BLaER1 (cell line): ENCODE measurements around the gene SBNO2.

Source experiments
- H3K27ac ChIP-seq: shearing (Covaris generic); formaldehyde crosslinking; 2 replicates; pipeline ENCODE4 v1.8.1; 2022
- H3K27me3 ChIP-seq: shearing (Covaris generic); formaldehyde crosslinking; 2 replicates; pipeline ENCODE4 v1.8.1; 2022
- H3K36me3 ChIP-seq: shearing (Covaris generic); formaldehyde crosslinking; 2 replicates; pipeline ENCODE4 v1.8.1; 2022
- H3K4me1 ChIP-seq: shearing (Covaris generic); formaldehyde crosslinking; 2 replicates; pipeline ENCODE4 v1.8.1; 2022
- H3K4me2 ChIP-seq: shearing (Covaris generic); formaldehyde crosslinking; 2 replicates; pipeline ENCODE4 v1.8.1; 2022
- H3K4me3 ChIP-seq: shearing (Covaris generic); formaldehyde crosslinking; 2 replicates; pipeline ENCODE4 v1.8.1; 2022
- H3K9ac ChIP-seq: shearing (Covaris generic); formaldehyde crosslinking; 2 replicates; pipeline ENCODE4 v1.8.1; 2022
- H3K9me3 ChIP-seq: shearing (Covaris generic); formaldehyde crosslinking; 2 replicates; pipeline ENCODE4 v1.8.1; 2022
- H4K20me1 ChIP-seq: shearing (Covaris generic); formaldehyde crosslinking; 2 replicates; pipeline ENCODE4 v1.8.1; 2022
- Cebpa-rat ChIP-seq: shearing (Covaris generic); IDR thresholded peaks from 2 replicates; pipeline ENCODE4 v1.8.1; 2022

SBNO2 gene

DNA sequence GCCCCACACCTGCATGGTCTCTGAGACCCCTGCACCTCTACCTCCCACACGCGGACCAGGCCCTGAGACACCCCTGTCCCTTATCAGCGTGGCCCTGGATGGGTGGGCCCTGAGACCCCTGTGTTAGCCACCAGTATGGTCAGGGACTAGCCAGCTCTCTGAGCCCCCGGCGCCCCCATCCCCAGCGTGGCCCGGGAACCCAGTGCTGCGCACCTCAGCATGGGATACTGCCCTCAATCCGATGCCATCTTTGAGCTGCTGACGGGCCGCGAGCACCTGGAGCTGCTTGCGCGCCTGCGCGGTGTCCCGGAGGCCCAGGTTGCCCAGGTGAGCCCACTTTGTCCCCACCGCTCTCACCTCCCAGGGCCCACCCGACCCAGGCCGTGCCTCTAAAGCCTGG lies 112.1 kb downstream of the SBNO2 start:
- Histone ChIP-seq H3K9ac (no peak overlapping the region), H3K4me3 (no peak overlapping the region), H3K4me1 (peaks cover 55% of the 10 kb centered on the region), H3K27ac (no peak overlapping the region), H4K20me1 (no peaks in the 10 kb centered on the region), H3K4me2 (no peak overlapping the region), H3K9me3 (no peaks in the 10 kb centered on the region), H3K27me3 (no peaks in the 10 kb centered on the region), H3K36me3 (no peaks in the 10 kb centered on the region)
- TF ChIP-seq Cebpa-rat, result no peak

- no peak for TF ChIP-seq Cebpa-rat
- H3K9me3 ChIP-seq, result no peaks in the 10 kb centered on the region
- H3K4me2 ChIP-seq, result no peak overlapping the region
- peaks cover 48% of the 10 kb centered on the region for H3K4me1 ChIP-seq
- no peaks in the 10 kb centered on the region for H3K36me3 ChIP-seq
- no peaks in the 10 kb centered on the region for H3K27me3 ChIP-seq
- H3K9ac ChIP-seq, result no peak overlapping the region
- no peak overlapping the region for H3K4me3 ChIP-seq
- H4K20me1 ChIP-seq, result no peaks in the 10 kb centered on the region
- no peak overlapping the region for H3K27ac ChIP-seq
Measured at GRCh38 chr19:1060689-1061088, 113.4 kb downstream of the SBNO2 start.

DNA sequence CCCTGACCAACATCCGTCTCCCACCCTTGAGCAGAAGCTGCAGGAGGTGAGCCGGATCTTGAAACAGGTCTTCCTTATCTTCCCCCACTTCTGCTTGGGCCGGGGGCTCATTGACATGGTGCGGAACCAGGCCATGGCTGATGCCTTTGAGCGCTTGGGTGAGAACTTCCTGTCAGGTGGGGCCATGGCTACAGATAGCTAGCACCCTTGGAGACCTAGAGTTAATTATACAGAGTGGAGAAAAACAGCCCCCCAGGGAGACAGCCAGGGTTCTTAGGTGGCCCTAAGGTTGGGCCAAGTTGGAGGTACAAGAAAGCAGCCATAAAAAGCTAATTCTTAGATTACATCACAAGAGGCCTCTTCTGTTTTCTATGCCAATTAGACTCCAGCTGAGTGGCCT lies 116.0 kb downstream of the SBNO2 start:
- no peaks in the 10 kb centered on the region for H3K27me3 ChIP-seq
- peak overlapping the region; percentile 28; the same call in 1 of the 2 replicates for H3K9ac ChIP-seq
- peak overlapping the region; percentile 48 for H3K27ac ChIP-seq
- peaks cover 29% of the 10 kb centered on the region for H3K4me1 ChIP-seq
- H3K36me3 ChIP-seq, result peaks cover 10% of the 10 kb centered on the region; the same call in 1 of the 2 replicates
- no peak overlapping the region for H3K4me3 ChIP-seq
- H4K20me1 ChIP-seq, result no peaks in the 10 kb centered on the region
- no peaks in the 10 kb centered on the region for H3K9me3 ChIP-seq
- H3K4me2 ChIP-seq, result peak overlapping the region; percentile 78
- TF ChIP-seq Cebpa-rat, result no peak
